Skin of body (tissue), 2 donors: Measurements from ENCODE around the gene IQGAP3. TPM values are rescaled to one million over a fixed set of nuclear protein-coding genes. Genes with fewer than 3 reads are reported as not detected.
"Not testable (repeated sequence)": the region's sequence is repeated elsewhere in the genome, so short reads cannot be mapped to it uniquely, and the experiment has no call there.

ENCODE experiments used
- DNase-seq: peaks from one replicate; lab custom pipeline; 2025; lab: John Stamatoyannopoulos, UW
- total RNA-seq: library from RNA; depleted of rRNA; stranded (reverse); fragments of >200 nt; gene quantifications from one replicate; pipeline ENCODE4 v1.2.3, GENCODE V29; 2014

Gene IQGAP3, protein sequence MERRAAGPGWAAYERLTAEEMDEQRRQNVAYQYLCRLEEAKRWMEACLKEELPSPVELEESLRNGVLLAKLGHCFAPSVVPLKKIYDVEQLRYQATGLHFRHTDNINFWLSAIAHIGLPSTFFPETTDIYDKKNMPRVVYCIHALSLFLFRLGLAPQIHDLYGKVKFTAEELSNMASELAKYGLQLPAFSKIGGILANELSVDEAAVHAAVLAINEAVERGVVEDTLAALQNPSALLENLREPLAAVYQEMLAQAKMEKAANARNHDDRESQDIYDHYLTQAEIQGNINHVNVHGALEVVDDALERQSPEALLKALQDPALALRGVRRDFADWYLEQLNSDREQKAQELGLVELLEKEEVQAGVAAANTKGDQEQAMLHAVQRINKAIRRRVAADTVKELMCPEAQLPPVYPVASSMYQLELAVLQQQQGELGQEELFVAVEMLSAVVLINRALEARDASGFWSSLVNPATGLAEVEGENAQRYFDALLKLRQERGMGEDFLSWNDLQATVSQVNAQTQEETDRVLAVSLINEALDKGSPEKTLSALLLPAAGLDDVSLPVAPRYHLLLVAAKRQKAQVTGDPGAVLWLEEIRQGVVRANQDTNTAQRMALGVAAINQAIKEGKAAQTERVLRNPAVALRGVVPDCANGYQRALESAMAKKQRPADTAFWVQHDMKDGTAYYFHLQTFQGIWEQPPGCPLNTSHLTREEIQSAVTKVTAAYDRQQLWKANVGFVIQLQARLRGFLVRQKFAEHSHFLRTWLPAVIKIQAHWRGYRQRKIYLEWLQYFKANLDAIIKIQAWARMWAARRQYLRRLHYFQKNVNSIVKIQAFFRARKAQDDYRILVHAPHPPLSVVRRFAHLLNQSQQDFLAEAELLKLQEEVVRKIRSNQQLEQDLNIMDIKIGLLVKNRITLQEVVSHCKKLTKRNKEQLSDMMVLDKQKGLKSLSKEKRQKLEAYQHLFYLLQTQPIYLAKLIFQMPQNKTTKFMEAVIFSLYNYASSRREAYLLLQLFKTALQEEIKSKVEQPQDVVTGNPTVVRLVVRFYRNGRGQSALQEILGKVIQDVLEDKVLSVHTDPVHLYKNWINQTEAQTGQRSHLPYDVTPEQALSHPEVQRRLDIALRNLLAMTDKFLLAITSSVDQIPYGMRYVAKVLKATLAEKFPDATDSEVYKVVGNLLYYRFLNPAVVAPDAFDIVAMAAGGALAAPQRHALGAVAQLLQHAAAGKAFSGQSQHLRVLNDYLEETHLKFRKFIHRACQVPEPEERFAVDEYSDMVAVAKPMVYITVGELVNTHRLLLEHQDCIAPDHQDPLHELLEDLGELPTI (N-terminal part only)
- 8.6 TPM for total RNA-seq

DNA sequence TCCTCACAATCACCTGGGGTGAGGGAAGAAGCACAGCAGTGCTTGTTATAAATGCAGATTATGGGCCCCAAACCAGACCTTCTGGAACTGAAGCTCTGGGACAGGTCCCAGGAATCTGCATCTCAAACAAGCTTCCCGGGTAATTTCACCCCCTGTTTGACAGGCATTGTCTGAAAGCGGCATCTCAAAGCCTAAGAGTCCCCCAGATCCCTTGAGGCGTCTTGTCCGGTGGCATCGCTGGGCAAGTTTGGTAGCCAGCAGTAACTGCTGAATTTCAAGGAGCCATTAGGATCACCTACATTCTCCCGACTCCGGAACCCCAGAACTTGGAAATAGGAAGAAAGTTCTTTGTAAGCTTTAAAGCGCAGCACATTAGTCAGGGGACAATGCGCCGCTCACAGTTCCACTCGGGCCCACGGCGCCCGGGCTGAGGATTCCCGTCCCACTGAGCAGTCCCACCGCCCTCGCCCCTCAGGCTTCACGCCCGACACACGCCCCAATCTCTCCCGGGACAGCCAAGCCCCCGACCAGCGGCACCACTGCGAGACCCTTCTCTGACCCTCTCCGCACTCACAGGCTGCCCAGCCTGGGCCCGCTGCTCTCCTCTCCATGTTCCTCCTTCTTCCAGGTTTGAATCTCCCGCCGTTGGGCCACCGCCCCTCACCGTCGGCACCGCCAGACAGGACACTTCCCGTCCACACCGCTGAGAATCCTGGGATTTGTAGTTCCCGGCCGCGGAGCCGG, at the start of gene IQGAP3:
TSS of gene IQGAP3 (minus strand) at position 647 of the 744 bp plus-strand sequence. CDS start at position 611, 36 bp downstream.
- peak; percentile 42 for DNase-seq

DNA sequence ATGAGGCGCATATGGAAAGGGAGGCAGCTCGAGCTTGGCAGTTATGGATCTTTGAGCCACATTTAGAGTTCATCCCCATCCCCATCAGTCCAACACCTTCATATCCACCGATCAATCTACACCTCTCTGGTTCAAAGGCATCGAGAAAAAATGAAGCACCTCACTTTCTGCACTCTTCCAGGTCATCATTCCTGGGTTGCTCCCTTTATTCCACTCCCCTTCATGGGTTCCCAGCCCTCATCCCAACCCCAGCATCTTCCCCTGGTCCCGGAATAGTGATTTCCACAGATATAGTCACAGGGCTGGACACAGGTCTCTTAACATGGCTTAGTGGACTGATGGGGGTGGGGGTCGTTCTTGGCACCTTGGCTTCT, 47.2 kb upstream of the IQGAP3 start:
- no peak for DNase-seq

DNA sequence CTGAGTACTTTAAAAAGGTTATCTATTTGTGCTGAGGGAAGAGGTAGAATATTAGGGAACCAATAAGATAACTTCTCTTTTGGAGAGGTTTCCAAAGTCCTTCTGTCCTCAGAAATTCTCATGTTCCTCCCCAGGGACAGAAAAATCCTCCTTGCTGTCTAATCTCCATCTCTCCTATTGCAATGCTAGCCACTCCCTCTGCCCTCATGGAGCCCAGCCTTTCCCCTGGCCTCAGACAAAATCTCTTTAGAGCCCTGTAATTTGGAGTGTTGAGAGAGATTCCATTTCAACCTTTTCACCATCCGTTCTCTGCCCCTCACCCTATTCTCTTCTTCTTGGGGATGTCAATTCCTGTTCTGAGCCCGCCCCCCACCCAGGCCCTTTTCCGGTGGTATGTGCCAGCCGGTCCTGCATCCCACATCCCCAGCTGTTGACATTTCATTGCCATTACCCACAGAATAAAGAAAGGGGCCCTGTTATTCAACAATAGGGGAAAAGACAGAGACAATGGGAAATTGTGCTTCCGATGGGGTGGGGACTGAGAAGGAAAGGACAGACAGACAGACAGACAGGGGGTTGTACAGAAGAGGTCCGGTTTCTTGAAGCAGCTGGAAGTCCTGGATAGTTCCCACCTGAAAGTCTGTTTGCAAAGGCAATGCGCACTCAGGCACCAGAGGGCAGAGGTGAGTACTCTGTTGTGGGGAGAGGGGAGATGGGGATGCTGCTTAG, 46.7 kb upstream of the IQGAP3 start, which contains the start of gene HAPLN2:
TSS of gene HAPLN2 (plus strand) at position 563 of the 729 bp plus-strand sequence. CDS start 4,076 bp downstream, outside the sequence.
- DNase-seq: no peak

DNA sequence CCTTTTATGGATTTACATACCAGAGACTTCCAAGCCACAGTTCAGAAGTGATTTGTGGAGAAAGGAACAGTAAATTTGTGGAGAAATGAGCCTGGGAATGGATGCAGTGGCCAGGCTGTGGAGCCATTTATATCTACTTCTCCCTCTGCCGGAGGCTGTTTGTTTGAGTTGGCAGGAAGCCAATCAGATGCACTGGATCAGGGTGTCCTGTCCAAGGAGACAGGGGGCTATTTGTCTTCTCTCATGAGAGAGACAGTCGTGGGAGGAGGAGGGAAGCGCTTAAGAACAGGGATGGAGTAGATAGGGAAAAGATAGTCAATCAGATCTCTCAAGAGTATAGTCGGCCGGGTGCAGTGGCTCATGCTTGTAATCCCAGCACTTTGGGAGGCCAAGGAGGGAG, 44.1 kb upstream of the IQGAP3 start:
- no peak for DNase-seq

DNA sequence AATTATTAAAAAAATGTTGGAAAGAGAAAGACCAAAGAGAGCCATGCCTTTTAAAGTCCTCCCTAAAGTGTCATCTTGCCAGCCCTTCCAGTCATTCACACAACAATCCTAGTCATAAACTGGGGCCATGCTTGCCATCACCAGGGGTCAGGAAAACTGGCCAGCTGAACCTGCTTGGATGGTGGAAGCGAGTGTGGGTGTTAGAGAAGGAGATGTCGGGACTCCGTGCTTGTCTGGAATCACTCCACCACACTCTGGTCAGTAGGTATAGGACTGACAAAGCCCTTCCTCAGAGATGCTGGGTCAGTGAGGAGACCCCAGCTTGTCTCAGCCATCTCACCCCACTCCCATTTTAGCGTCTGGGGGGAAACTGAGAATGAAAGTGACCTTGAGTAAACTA, 43.6 kb upstream of the IQGAP3 start:
- DNase-seq: no peak

DNA sequence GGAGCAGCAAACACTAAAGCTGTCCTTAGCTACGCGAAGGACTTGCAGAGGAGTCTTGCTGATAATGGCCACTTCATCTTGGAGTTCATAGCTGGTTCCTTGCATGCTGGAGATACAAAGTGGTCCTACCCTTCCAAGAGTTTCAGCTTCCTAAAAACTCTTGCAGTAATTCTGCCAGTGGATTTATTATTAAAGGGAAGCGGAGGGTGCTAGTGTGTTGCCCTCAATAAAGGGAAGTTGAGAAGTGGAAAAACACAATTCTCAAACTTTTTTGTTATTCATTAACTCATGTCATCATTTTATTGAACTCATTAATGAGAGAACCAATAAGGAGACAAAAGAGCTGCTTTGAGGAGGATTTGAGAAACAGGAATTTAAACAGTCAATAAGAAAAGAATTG, 40.3 kb upstream of the IQGAP3 start:
- no peak for DNase-seq

DNA sequence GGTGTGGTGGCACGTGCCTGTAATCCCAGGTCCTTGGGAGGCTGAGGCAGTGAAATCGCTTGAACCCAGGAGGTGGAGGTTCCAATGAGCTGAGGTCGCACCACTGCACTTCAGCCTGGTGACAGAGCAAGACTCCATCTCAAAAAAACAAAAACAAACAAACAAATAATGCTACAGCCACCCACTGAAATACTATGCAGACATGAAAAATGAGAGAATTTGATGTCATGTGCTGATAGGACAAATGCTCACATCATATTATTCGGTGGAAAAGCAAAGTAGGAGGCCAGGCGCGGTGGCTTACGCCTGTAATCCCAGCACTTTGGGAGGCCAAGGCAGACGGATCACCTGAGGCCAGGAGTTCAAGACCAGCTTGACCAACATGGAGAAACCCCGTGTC, 37.7 kb upstream of the IQGAP3 start:
- not testable (repeated sequence) for DNase-seq

DNA sequence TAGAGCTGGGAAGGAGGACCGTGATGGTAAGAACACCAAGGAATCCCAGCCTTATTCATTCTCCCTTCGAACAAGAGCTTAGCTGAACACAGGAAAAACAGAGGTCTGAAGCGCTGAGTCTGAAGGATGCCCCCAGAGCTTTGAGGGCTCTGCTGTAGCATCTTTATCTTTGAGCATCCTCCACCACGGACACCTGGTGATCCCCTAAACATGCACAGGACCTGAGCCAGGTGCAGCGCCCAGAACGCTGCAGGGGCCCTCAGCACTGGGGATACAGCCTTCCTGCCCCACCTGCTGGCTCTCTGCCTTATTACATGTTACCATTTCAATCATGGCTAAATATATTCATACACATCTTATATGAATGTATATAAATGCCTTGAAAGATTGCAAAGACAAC, 36.6 kb upstream of the IQGAP3 start:
- DNase-seq: no peak

DNA sequence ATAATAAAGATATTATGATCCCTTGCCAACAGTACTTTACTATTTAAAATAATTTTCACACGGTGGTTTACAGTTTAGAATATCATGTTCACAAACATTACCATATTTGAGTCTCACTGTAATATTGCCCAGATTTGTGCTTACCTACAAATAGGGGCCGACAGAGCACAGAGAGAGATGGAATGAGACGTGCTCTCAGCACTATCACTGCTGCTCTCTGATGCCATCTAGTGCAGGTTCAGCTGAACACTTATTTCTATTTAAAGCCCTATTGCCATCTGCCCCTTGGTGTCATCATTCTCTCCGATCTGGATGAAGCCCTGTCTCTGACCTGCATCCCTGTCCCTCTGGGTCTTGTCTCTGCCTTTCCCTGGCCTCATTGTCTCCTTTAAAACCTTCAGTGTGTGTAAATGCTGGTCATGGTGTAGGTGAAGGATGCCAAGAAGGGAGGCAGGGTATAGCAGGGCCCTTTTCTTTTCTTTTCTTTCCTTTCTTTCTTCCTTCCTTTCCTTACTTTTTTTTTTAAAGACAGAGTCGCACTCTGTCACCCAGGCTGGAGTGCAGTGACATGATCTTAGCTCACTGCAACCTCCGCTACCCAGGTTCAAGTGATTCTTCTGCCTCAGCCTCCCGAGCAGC, 35.8 kb upstream of the IQGAP3 start:
- DNase-seq: peak; percentile 30

DNA sequence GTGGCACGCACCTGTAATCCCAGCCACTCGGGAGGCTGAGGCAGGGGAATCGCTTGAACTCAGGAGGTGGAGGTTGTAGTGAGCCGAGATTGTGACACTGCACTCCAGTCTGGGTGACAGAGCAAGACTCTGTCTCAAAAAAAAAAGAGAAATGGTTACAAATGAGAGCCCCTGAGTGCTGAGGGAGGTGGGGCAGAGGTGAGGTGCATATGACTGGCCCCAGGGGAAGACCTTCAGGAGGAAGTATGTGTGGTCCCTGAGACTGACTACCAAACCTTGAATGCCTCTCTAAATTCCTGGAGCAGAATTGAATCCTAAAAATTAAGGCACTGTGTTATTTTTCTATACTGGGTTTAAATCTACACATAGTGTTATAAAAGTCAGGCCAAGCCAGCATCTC, 35.0 kb upstream of the IQGAP3 start:
- DNase-seq: not testable (repeated sequence)

DNA sequence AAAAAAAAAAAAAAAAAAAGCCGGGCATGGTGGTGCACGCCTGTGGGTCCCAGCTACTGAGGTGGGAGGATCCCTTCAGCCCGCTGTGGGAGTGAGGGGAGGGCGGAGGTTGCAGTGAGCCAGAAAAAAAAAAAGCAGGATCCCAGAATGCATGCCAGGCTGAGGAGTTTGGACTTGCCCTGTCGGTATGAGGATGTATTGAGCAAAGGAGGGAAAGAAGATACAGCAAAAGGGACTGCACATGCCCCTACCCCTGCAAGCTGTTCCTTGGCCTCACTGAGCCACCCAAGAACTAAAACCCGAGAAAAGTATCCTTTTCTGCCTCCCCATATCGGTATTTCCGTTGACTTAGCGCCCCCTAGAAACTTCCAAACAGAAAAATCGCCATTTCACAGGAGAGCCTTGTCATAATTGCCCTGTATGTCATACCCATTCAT, 30.2 kb upstream of the IQGAP3 start:
- no peak for DNase-seq

DNA sequence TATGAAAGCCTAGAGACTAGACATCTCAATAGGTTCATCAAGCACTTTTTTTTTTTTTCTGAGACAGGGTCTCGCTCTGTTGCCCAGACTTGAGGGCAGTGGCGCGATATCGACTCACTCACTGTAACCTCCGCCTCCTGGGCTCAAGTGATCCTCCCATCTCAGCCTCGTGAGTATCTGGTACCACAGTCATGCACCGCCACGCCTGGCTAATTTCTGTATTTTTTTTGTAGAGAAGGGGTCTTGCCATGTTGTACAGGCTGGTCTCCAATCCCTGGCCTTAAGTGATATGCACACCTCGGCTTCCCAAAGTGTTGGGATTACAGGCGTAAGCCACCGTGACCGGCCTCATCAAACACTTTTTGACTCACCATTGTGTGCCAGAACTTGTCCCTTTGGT, 29.5 kb upstream of the IQGAP3 start:
- no peak for DNase-seq

DNA sequence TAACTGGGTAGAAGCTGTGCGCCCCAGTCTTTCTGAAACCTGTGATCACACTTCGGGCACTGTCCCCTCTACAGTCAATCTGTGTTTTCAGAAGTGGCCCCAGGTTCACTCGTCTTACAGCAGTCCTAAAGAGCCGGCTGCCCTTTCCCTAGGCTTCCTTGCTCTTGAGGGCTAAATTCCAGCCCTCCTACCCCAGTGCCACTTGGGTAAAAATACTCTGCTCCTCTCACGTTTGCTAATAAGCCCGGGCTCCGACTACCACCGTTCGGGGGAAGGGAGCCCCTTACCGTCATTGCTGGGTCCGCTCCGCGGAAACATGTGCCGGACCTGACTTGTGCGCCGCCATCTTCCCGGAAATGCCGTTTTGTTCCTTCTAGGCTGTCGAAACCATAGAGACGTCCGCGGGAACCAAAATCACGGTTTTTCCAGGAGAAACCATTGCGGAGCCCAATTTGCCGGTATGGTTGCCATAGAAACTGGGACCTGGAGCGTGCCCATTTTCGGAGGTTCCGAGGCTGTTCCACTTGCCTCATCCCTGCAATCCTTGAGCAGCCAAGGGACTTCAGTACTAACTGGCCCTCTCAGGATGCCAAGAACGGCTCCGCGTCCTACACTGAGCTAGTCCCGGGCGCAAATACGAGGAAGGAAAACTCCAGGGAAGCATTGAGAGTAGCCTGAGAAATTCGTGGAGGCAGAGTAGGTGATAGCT, 28.9 kb upstream of the IQGAP3 start, which contains the start of gene GPATCH4:
TSS of gene GPATCH4 (minus strand) at position 358 of the 709 bp plus-strand sequence.
- peak; percentile 75 for DNase-seq

DNA sequence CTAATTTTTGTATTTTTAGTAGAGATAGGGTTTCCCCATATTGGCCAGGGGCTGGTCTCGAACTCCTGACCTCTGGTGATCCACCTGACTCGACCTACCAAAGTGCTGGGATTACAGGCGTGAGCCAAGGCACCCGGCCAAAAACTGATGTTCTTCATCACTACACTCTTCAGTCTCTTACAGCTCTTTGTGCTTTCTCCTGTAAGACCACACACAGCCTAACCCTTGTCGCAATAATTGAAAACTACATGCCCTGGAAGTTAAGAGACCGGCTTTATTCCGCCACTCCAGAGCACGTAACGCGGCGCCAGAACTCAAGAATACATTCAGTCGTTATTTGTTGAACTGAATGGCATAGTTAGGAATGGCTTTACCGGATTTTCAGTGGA, 28.4 kb upstream of the IQGAP3 start:
- DNase-seq: no peak

DNA sequence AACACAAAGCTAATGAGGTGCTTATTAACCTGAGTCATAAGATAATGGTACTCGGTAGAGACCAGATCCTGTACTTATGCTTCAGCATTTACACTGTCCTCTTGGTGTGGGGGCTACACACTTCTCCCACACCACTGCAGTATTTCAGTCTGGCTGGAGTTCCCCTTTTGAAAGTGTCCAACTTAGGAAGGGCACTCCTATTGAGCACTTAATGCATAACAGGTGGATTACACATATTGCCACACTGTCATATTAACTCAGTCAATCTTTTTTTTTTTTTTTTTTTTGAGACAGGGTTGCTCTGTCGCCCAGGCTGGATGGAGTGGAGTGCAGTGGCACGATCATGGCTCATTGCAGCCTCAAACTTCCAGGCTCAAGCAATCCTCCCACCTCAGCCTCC, 27.4 kb upstream of the IQGAP3 start:
- DNase-seq: no peak

DNA sequence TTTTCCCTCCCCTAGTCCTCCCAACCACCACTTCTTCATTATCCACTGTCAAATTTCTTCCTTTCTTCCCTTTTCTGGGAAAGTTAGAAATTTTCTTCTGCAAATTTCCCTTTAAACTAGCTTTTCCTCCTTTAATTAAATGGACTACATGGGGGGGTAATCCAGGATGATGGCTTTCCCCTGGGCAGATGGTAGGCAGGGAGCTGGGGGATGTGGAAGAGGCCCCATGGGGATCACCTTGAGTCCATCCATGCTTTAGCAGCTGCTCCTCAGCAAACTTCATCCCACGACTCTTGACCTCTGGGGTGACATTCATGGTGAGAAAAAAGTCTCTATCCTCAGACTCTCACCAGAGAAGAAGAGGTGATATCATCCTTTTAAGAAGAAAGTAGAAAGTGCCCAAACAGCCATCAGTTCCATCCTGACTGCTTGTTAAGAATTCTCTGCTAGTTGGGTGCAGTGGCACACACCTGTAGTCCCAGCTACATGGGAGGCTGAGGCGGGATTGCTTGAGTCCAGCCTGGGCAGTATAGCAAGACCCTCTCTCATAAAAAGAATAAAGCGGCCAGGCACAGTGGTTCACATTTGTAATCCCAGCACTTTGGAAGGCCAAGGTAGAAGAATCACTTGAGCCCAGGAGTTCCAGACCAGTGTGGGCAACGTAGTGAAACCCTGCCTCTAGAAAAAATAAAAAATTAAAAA, 26.5 kb upstream of the IQGAP3 start:
- no peak for DNase-seq

DNA sequence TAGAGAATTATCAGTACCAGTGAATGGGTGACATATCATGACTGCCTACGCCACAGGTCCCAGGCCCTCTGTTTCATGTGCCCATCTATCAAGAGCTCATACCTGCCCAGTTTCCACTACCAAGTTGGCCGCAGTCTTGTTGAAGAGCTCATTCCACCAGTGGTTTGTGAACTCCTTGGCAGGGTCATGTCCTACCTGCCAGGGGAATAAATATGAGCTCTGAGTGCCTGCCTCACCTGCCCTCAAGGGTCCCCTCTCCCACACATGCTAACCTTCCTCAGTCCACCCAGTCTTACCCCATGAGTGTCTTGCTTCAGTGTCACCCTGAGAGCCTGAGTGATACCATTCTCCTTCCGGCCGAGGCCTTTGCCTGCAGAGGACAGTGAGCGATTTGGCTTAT, 25.8 kb upstream of the IQGAP3 start:
- DNase-seq: no peak

DNA sequence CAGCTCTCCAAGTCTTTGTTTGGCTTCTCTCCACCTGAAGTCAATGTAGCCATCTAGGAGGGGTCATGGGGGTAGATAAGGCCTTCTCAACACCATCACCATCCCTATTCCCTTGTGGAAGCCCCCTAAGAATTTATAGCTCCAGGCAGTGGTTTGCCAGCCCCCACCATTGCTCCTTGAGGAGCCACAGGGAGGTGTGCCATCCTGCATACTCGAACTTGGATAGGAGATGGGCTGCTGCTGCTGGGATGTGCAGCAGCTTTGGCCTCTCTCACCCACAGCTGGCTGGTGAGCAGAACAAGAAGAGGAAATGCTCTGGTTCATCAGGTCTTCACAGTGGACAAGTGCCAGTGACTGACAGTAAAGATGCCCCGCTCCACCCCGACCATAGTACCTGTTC, 24.1 kb upstream of the IQGAP3 start:
- no peak for DNase-seq
